GM18858 (cell line): Measurements from ENCODE around the gene SIN3A.
"Not testable (repeated sequence)": the region's sequence is repeated elsewhere in the genome, so short reads cannot be mapped to it uniquely, and the experiment has no call there.

Source experiments
- ATAC-seq: cut with Tn5 transposase; IDR thresholded peaks from one replicate; pipeline ENCODE4 v1.9.1; 2021; ENCODE audit not compliant: unreplicated experiment

Gene SIN3A

DNA sequence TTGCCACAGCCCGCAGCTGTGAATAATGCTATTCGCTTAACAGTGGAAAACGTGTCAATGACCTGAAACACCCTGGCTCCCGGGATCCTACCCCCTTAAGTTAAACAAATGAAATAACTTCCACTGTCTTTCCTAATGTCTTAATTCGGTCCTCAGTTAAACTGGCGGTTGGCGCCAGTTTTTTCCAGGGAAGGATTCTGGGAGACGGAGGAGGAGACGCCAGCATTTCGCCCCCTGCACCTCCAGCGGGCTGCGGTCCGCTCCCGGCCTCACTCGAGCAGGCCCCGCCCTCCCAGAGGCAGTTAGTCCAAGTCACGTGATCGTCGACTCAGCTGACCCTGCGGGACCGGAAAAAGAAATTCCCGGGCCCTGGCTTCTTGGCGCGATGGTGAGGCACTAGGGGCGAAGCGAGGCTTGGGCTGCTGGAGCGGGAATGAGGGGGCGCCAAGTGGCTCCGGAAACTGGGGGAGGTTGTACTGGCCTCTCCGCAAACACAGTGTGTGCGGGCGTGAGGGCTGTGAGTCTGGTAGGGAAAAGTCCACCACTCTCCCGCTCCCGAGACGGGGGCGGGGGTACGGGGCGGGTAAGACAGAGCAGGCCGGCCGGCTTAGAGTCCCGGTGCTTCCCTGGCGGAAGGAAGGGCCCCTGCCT is 115.7 kb downstream of the SIN3A start, which contains the start of gene COMMD4:
Gene COMMD4, plus strand, starts transcription at position 359 of the 651 bp plus-strand sequence. Its CDS starts 27 bp downstream, at position 386.
- peak; percentile 56 for ATAC-seq

DNA sequence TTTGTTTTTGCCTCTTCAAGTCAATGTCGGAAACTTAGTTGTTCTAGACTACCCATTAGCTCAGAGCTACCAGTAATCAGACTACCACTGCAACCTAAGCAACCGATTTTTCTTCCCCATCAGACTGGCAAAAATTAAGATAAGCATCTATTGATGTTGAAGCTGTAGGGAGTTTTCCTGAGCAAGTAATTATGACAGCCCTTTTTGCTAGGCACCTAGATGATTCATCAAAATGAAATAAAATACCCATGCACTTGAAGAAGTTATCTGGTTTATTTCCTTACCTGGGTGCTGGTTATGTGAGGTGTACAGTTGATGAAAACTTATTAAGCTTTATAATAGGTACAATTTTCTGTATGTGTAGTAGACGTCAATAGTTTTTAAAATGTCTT is 116.2 kb downstream of the SIN3A start:
- no peak for ATAC-seq

DNA sequence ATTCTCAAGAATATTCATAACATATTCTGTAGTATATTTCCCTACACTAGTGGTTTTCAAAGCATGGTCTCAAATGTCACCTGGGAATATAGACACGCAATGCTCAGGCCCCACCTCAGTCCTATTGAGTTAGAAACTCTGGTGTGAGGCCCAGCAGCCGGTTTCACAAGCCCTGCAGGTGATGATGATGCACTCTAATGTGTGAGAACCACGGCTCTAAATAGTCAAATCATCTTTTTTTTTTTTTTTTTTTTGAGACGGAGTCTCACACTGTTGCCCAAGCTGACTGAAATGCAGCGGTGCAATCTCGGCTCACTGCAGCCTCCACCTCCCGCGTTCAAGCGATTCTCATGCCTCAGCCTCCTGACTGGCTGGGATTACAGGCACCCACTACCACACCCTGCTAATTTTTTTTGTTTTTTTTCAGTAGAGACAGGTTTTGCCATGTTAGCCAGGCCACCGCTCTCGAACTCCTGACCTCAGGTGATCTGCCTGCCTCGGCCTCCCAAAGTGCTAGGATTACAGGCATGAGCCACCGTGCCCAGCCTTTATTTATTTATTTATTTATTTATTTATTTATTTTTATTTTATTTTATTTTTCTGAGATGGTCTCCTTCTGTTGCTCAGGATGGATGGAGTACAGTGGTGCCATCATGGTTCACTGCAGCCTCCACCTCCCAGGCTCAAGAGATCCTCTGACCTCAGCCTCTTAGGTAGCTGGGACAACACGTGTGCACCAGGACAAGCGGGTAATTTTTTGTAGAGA is 117.7 kb downstream of the SIN3A start:
- not testable (repeated sequence) for ATAC-seq

DNA sequence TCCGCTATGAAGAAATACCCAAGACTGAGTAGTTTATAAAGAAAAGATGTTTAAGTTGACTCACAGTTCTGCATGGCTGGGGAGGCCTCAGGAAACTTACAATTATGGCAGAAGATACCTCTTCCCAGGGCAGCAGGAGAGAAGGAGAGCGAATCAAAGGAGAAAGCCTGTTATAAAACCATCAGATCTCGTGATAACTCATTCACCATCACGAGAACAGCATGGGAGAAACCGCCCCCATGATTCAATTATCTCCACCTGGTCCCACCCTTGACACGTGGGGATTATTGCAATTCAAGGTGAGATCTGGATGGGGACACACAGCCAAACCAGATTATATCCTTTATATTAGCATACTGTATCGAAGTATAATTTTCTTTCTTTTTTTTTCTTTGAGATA is 119.4 kb downstream of the SIN3A start:
- not testable (repeated sequence) for ATAC-seq

DNA sequence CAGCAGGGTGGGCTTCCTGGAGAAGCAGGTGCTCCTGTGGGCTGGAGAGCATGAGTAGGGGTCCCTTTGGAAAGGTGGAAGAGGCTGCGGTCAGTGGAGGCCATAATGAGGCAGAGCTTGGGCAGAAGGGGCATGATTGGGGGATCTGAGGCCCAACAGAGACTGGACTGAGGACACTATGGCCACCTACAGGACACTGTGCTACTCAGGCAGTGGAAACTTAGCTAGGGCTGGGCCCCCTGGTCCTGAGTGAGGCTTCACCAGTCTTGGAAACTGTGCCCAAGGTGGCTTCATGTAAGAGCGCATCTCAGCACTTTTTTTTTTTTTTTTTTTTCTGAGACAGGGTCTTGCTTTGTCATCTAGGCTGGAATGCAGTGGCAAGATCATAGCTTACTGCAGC is 121.9 kb downstream of the SIN3A start:
- no peak for ATAC-seq

DNA sequence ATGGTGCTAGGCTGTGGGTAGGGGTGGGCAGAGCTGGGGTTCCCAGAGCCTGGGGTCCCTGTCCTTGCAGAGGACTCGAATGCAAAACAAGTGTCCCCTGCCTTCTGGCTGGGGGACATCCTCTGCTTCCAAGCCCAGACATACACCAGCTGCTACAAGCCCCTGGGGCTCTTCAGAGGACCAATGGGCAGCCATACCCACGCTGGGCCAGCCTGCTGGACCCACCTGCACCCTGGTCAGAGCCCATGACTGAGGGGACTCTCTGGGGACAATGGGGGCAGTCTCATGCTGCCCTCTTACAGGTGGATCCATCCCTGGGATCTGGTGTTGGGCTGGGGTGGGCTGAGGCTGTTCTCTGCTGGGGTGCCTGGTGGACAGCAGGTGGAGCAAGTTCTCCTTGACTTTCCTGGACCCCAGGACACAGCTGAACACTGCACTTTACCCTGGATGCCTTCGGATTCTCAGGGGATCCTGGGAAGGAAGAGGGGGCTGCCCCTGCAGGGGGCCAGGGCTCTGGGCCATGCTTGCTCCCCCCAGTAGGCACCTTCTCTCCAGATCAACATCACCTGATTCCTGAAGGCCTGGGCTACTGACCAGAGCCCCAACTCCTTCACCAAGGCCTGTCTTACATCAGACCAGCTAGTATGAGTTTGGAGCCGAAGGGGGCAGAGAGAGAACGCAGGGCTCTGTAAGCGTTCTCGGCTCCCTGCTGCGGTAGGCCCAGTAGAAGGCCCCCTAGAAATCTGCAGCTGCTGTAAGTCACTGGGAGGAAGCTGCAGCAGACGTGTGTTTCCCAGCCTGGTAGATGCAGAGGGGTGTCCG is 122.8 kb downstream of the SIN3A start:
- ATAC-seq: no peak

DNA sequence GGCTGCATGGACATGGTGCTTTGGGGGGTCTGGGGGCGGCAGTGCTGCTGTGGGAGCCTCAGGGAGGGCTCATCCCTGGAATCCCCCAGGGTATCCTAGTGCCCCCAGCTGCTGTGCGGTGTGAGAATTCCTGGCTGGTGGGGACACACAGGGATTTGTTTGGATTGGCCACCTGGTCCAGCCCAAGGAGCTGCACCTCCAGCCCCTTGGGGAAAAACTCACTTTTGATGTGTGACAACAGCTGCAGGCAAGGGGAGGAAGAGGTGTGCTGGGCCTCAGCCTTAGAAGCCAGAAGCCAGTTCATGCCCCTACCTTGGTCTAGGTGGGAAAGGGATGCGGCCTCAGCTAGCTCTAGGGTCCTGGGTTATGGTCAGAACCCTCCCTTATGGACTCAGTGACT is 124.0 kb downstream of the SIN3A start:
- ATAC-seq: no peak

DNA sequence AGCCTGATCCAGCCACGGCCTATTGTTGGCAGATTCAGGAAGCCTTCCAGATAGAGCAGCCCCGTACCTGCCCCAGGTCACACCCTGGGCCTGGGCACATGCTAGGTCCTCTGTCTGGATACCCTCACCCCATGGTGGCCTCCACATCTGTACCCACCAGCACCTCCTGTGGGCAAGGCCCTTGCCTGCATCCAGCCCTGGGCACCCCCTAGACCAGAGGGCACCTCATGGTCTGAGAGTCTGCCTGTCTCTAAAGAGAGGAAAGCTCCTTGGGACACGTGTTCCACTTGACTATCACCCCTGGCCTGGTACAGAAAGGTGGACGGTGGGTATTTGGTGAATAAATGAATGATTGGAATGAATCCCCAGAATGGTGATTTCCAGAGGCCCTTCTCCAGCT is 124.5 kb downstream of the SIN3A start:
- no peak for ATAC-seq

DNA sequence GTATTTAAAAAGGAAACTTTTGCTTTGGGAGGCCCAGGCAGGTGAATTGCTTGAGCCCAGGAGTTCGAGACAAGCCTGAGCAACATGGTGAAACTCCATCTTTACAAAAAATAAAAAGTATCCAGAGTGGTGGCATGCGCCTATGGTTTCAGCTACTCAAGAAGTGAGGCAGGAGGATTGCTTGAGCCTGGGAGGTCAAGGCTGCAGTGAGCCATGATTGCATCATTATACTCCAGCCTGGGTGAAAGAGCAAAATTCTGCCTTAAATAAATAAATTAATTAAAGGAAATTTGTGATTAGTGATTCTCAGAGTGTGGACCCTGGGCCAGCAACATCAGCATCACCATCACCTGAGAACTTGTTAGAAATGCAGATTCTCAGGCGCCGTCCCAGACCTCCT is 125.6 kb downstream of the SIN3A start:
- ATAC-seq: no peak

DNA sequence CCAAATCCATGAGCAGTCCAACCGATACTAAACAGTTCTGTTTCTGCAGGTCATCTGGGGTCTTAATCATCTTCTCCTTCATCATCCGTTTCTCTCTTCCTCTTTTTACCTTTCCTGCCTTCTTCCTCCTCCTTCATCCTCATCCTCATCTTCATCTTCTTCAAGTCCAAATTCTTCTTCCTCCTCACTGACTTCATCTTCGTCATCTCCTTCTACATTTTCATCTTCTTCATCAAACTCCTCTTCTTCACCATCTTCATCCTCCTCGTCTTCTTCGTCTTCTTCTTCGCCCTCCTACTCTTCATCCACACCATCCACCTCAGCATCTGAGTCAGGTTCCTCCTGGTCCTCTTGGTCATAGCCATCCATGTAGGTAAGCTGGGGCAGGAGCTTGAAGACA is 129.8 kb downstream of the SIN3A start:
- ATAC-seq: no peak
